NCI-H2081 treated with DMSO at 0.1 percent for 48 hours (cell line): ENCODE data around the gene IGSF10.

ENCODE experiments used
- DNase-seq: peaks from one replicate; lab custom pipeline; 2025; lab: John Stamatoyannopoulos, UW

Gene IGSF10

GRCh38 chr3:151423091-151423490 lies 37.8 kb downstream of the IGSF10 start:
- DNase-seq = no peak

DNA sequence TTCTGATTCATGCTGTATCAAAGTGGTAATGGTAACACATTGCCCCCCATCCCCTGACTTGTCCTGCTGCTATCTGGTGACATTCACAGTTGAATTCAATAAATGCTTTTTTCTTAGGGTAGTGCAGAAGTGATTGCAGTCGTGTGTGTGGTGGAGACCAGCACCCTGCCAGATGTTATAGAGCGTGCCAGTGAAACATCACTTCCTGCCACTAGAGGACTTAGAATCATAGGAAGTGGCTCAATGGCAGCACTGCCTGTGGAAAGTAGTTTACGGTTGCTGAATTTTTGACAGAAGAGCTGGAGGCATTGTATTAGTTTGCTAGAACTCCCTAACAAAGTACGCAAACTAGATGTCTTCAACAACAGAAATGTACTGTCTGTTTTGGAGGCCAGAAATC lies 38.9 kb downstream of the IGSF10 start:
- DNase-seq = no peak

DNA sequence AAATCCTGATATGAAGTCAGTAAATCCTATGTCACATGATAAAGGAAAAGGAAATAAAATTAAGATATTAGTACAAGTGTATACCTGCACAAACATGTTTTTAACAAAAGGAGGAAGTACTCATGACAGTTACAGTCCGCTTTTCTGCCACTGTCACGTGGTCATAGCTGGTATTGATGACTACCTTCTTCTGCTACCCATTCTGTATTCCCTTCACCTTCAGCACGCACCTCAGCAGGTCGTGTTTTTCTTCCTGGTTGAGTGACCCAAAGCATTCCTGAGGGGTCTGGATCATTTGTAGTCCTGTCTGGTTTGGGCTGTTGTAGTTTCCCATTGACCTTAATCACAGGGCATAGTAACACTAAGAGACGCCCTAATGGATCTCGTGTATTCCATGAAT lies 41.1 kb downstream of the IGSF10 start:
- no peak for DNase-seq

- DNase-seq = no peak
These were observed 45.6 kb downstream of the IGSF10 start for GRCh38 chr3:151415289-151415688.

GRCh38 chr3:151412989-151413388 lies 47.9 kb downstream of the IGSF10 start:
- DNase-seq = no peak
